Measurements from ENCODE around the gene PTPRD. TPM values are rescaled to one million over a fixed set of nuclear protein-coding genes. Genes with fewer than 3 reads are reported as not detected.

PTPRD gene
- total RNA-seq, 1 experiment from 2014 or later = 69.6 TPM

DNA sequence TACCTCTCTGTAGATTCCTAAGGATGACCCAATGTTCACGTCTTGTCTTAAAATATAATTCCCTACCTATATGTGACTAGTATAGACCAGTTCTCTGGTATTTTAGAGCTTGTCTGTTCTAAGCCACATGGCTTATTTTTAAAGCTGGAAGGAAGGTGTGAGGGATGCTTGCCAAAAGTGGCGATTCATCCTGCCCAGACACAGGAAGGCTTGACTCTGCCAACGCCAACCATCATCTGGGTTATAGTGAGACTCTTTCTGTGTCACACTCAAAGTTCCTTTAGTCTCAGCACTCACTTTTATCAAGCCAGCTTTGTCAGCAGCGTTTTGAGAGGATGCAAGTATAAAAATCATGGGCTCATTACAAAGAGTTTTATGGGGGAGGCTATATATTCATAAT lies 500.0 kb downstream of the PTPRD start:
- DNase-seq (ENCODE audit: low spot score) = no peak
- no peak overlapping the region for H3K4me3 Mint-ChIP-seq
- no peaks in the 10 kb centered on the region for H3K9me3 Mint-ChIP-seq
- H3K4me1 Mint-ChIP-seq = no peaks in the 10 kb centered on the region
- no peak for TF ChIP-seq NR2C2 (CRISPR knock-in tag; IDR thresholded peaks at IDR 0.05)
- TF ChIP-seq, protein P1, sequence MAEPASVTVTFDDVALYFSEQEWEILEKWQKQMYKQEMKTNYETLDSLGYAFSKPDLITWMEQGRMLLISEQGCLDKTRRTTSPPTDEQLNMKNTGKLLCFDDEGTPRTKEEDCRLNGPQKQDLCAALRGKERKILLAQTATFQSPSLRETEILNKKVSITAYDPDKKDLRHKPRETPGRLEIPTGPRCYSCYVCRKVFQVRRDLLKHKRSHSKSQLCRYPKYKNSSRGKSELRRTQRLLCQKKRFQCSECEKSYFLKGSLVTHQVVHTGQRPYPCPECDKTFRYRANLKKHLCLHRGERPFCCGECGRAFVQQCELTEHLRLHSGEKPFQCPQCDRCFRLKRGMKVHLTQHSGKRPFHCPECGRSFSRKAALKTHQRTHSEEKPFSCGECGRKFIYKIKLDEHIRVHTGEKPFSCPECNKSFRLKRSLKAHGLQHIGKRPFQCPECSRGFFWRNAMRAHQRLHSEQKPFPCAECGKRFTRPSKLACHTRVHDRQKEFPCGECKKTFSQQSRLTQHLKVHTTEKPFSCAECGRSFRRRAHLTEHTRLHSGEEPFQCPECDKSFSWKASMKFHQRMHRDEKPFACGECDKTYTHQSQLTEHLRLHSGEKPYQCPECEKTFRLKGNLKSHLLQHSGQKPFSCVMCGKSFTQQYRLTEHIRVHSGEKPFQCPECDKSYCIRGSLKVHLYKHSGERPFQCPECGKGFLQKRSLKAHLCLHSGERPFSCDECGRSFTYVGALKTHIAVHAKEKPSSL (CRISPR knock-in tag; conservative IDR thresholded peaks at IDR 0.05) = no peak
- TF ChIP-seq, protein P2, sequence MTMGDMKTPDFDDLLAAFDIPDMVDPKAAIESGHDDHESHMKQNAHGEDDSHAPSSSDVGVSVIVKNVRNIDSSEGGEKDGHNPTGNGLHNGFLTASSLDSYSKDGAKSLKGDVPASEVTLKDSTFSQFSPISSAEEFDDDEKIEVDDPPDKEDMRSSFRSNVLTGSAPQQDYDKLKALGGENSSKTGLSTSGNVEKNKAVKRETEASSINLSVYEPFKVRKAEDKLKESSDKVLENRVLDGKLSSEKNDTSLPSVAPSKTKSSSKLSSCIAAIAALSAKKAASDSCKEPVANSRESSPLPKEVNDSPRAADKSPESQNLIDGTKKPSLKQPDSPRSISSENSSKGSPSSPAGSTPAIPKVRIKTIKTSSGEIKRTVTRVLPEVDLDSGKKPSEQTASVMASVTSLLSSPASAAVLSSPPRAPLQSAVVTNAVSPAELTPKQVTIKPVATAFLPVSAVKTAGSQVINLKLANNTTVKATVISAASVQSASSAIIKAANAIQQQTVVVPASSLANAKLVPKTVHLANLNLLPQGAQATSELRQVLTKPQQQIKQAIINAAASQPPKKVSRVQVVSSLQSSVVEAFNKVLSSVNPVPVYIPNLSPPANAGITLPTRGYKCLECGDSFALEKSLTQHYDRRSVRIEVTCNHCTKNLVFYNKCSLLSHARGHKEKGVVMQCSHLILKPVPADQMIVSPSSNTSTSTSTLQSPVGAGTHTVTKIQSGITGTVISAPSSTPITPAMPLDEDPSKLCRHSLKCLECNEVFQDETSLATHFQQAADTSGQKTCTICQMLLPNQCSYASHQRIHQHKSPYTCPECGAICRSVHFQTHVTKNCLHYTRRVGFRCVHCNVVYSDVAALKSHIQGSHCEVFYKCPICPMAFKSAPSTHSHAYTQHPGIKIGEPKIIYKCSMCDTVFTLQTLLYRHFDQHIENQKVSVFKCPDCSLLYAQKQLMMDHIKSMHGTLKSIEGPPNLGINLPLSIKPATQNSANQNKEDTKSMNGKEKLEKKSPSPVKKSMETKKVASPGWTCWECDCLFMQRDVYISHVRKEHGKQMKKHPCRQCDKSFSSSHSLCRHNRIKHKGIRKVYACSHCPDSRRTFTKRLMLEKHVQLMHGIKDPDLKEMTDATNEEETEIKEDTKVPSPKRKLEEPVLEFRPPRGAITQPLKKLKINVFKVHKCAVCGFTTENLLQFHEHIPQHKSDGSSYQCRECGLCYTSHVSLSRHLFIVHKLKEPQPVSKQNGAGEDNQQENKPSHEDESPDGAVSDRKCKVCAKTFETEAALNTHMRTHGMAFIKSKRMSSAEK (CRISPR knock-in tag; IDR thresholded peaks at IDR 0.05; ENCODE audit: borderline replicate concordance) = no peak
- TF ChIP-seq TEAD4 (CRISPR knock-in tag; IDR thresholded peaks at IDR 0.05) = no peak
- TF ChIP-seq, protein P3, sequence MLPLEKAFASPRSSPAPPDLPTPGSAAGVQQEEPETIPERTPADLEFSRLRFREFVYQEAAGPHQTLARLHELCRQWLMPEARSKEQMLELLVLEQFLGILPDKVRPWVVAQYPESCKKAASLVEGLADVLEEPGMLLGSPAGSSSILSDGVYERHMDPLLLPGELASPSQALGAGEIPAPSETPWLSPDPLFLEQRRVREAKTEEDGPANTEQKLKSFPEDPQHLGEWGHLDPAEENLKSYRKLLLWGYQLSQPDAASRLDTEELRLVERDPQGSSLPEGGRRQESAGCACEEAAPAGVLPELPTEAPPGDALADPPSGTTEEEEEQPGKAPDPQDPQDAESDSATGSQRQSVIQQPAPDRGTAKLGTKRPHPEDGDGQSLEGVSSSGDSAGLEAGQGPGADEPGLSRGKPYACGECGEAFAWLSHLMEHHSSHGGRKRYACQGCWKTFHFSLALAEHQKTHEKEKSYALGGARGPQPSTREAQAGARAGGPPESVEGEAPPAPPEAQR (CRISPR knock-in tag; IDR thresholded peaks at IDR 0.05) = no peak
- no peak for TF ChIP-seq FOXK1 (CRISPR knock-in tag; IDR thresholded peaks at IDR 0.05)
- no peak for TF ChIP-seq TCF7 (CRISPR knock-in tag; IDR thresholded peaks at IDR 0.05; ENCODE audit: low read depth)
- TF ChIP-seq NFE2L1 (CRISPR knock-in tag; IDR thresholded peaks at IDR 0.05) = no peak
- TF ChIP-seq, protein P4, sequence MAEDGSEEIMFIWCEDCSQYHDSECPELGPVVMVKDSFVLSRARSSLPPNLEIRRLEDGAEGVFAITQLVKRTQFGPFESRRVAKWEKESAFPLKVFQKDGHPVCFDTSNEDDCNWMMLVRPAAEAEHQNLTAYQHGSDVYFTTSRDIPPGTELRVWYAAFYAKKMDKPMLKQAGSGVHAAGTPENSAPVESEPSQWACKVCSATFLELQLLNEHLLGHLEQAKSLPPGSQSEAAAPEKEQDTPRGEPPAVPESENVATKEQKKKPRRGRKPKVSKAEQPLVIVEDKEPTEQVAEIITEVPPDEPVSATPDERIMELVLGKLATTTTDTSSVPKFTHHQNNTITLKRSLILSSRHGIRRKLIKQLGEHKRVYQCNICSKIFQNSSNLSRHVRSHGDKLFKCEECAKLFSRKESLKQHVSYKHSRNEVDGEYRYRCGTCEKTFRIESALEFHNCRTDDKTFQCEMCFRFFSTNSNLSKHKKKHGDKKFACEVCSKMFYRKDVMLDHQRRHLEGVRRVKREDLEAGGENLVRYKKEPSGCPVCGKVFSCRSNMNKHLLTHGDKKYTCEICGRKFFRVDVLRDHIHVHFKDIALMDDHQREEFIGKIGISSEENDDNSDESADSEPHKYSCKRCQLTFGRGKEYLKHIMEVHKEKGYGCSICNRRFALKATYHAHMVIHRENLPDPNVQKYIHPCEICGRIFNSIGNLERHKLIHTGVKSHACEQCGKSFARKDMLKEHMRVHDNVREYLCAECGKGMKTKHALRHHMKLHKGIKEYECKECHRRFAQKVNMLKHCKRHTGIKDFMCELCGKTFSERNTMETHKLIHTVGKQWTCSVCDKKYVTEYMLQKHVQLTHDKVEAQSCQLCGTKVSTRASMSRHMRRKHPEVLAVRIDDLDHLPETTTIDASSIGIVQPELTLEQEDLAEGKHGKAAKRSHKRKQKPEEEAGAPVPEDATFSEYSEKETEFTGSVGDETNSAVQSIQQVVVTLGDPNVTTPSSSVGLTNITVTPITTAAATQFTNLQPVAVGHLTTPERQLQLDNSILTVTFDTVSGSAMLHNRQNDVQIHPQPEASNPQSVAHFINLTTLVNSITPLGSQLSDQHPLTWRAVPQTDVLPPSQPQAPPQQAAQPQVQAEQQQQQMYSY (CRISPR knock-in tag; IDR thresholded peaks at IDR 0.05) = no peak
- TF ChIP-seq, protein P5, sequence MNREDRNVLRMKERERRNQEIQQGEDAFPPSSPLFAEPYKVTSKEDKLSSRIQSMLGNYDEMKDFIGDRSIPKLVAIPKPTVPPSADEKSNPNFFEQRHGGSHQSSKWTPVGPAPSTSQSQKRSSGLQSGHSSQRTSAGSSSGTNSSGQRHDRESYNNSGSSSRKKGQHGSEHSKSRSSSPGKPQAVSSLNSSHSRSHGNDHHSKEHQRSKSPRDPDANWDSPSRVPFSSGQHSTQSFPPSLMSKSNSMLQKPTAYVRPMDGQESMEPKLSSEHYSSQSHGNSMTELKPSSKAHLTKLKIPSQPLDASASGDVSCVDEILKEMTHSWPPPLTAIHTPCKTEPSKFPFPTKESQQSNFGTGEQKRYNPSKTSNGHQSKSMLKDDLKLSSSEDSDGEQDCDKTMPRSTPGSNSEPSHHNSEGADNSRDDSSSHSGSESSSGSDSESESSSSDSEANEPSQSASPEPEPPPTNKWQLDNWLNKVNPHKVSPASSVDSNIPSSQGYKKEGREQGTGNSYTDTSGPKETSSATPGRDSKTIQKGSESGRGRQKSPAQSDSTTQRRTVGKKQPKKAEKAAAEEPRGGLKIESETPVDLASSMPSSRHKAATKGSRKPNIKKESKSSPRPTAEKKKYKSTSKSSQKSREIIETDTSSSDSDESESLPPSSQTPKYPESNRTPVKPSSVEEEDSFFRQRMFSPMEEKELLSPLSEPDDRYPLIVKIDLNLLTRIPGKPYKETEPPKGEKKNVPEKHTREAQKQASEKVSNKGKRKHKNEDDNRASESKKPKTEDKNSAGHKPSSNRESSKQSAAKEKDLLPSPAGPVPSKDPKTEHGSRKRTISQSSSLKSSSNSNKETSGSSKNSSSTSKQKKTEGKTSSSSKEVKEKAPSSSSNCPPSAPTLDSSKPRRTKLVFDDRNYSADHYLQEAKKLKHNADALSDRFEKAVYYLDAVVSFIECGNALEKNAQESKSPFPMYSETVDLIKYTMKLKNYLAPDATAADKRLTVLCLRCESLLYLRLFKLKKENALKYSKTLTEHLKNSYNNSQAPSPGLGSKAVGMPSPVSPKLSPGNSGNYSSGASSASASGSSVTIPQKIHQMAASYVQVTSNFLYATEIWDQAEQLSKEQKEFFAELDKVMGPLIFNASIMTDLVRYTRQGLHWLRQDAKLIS (CRISPR knock-in tag; IDR thresholded peaks at IDR 0.05; ENCODE audit: borderline replicate concordance) = no peak
- no peak for TF ChIP-seq ZNF232 (CRISPR knock-in tag; IDR thresholded peaks at IDR 0.05)
- ChIA-PET CTCF (no interaction called here), POLR2A (no interaction called here)
- H3K27me3 Mint-ChIP-seq (ENCODE audit: low read depth) = no peaks in the 10 kb centered on the region
- H3K27ac Mint-ChIP-seq = no peak overlapping the region
- ATAC-seq = no peak
- no peaks in the 10 kb centered on the region for H3K36me3 Mint-ChIP-seq
